K562 (cell line): ENCODE data around the gene HLA-DOB. TPM values are rescaled to one million over a fixed set of nuclear protein-coding genes. Genes with fewer than 3 reads are reported as not detected.

Experiments used
- ATAC-seq: fragments of 200-7000 bp; cut with Tn5 transposase; 3 replicates; pipeline ENCODE4 v1.9.1; 2020; ENCODE audit warnings: moderate library complexity
- BruUV-seq: library from RNA; stranded (reverse); fragments of 400-500 nt; replicated peaks from 2 replicates; lab custom pipeline; 2021; lab: Mats Ljungman, UMichigan
- CTCF ChIA-PET: fragments of 300-600 bp; formaldehyde crosslinking; extraction: SDS; loops from one replicate; lab custom pipeline; 2021; ENCODE audit warnings: low intra/inter-chr PET ratio; lab: Yijun Ruan, JAX
- POLR2A ChIA-PET: fragments of 300-600, 350-650 bp; sonication (Branson Sonifier 250); formaldehyde crosslinking; extraction: SDS; loops from one replicate; lab custom pipeline; 2021; ENCODE audit warnings: antibody characterized with exemption, inconsistent platforms; lab: Yijun Ruan, JAX
- DNase-seq, 4 experiments: peaks; one replicate each; pipeline versions ENCODE4 v3.0.0 to v3.0.0-alpha.2; 2011 to 2018; ENCODE audit warnings: low spot score in 3 of 4, mixed read lengths in 3 of 4; ENCODE audit errors: extremely low read depth in 1 of 4
- FAIRE-seq: peaks from 2 replicates; lab custom pipeline; 2011; peaks lifted over from hg19 to GRCh38; lab: Jason Lieb, UNC
- H2AFZ ChIP-seq: 2 replicates; pipeline ENCODE4 v1.6.0; 2011; ENCODE audit warnings: low read depth, low read length, control low read depth, inconsistent platforms
- H3K27ac ChIP-seq: fragments of 200-600 bp; 3 replicates; pipeline ENCODE4 v1.8.0; 2011; ENCODE audit warnings: low read depth, mild to moderate bottlenecking, control low read depth, inconsistent platforms, low read length, moderate library complexity, mixed read lengths; ENCODE audit errors: extremely low read depth
- H3K27me3 ChIP-seq, 2 experiments: fragments of 300-600 bp in 1 of 2; 2 replicates in 1 of 2; 3 replicates in 1 of 2; pipeline versions ENCODE4 v1.6.0 to v1.8.0; 2011; ENCODE audit warnings: inconsistent platforms in 2 of 2, low read length in 2 of 2, mild to moderate bottlenecking in 1 of 2, mixed read lengths in 1 of 2, moderate library complexity in 1 of 2; ENCODE audit not compliant: control insufficient read depth in 2 of 2, insufficient read depth in 2 of 2
- H3K36me3 ChIP-seq: fragments of 300-600 bp; 3 replicates; pipeline ENCODE4 v1.8.0; 2011; ENCODE audit warnings: mild to moderate bottlenecking, low read length, inconsistent platforms; ENCODE audit not compliant: control insufficient read depth, insufficient read depth
- H3K4me1 ChIP-seq, 2 experiments: fragments of 200-600 bp in 1 of 2; replicated peaks in 1 of 2; 2 replicates in 1 of 2; 3 replicates in 1 of 2; pipeline versions ENCODE4 v1.5.1 to v1.8.0; 2011; ENCODE audit warnings: inconsistent platforms in 2 of 2, low read length in 2 of 2, mild to moderate bottlenecking in 1 of 2, mixed read lengths in 1 of 2, moderate library complexity in 1 of 2; ENCODE audit not compliant: control insufficient read depth in 2 of 2, insufficient read depth in 2 of 2
- H3K4me2 ChIP-seq: 2 replicates; pipeline ENCODE4 v1.6.1; 2011; ENCODE audit warnings: low read length, control low read depth, inconsistent platforms, mixed read lengths; ENCODE audit not compliant: insufficient read depth
- H3K4me3 ChIP-seq: fragments of 200-600 bp; sonication (generic), shearing (Covaris generic); 2 replicates; pipeline ENCODE4 v1.5.1; 2016; ENCODE audit warnings: control low read depth, inconsistent platforms
- H3K79me2 ChIP-seq: fragments of 200-600 bp; 3 replicates; pipeline ENCODE4 v1.8.0; 2011; ENCODE audit warnings: low read length, inconsistent platforms; ENCODE audit not compliant: control insufficient read depth, insufficient read depth
- H3K9ac ChIP-seq, 2 experiments: 2 replicates each; pipeline versions ENCODE4 v1.6.0 to v1.6.1; 2011; ENCODE audit warnings: low read depth in 2 of 2, low read length in 2 of 2, control low read depth in 1 of 2, inconsistent platforms in 1 of 2, mild to moderate bottlenecking in 1 of 2, mixed read lengths in 1 of 2; ENCODE audit not compliant: insufficient read depth in 1 of 2
- H3K9me1 ChIP-seq: one replicate; pipeline ENCODE4 v1.6.0; 2011; ENCODE audit warnings: inconsistent platforms, mild to moderate bottlenecking, low read length, moderate library complexity; ENCODE audit not compliant: control insufficient read depth, insufficient read depth
- H3K9me3 ChIP-seq: replicated peaks from 2 replicates; pipeline ENCODE4 v1.5.1; 2011; ENCODE audit warnings: low read depth, low read length, inconsistent platforms; ENCODE audit not compliant: control insufficient read depth, insufficient read depth
- H4K20me1 ChIP-seq: replicated peaks from 2 replicates; pipeline ENCODE4 v1.6.1; 2011; ENCODE audit warnings: low read length, inconsistent platforms, mixed read lengths; ENCODE audit not compliant: control insufficient read depth, insufficient read depth
- LARP7 ChIP-seq: fragments of 450-650 bp; IDR thresholded peaks from 2 replicates; pipeline ENCODE4 v1.6.1; 2016
- MAFF ChIP-seq: IDR thresholded peaks from 2 replicates; pipeline ENCODE4 v1.6.1; 2012; ENCODE audit warnings: low read length, improper control_type of control experiment
- MCM3 ChIP-seq: fragments of 450-650 bp; IDR thresholded peaks from 2 replicates; pipeline ENCODE4 v1.6.1; 2016
- NEUROD1 ChIP-seq: fragments of 150-350 bp; IDR thresholded peaks from 2 replicates; pipeline ENCODE4 v1.6.1; 2014; ENCODE audit warnings: borderline replicate concordance, low read length, low read depth; ENCODE audit not compliant: partially characterized antibody
- NR1H2 ChIP-seq: sonication (generic); formaldehyde crosslinking; IDR thresholded peaks from 2 replicates; pipeline ENCODE4 v1.4.0; 2020; ENCODE audit warnings: mild to moderate bottlenecking, missing genetic modification reagents
- POLR2H ChIP-seq: IDR thresholded peaks from 2 replicates; pipeline ENCODE4 v1.6.1; 2016; ENCODE audit warnings: missing genetic modification characterization, low read depth, mild to moderate bottlenecking, control low read depth, missing compliant biosample characterization, moderate library complexity
- STAG1 ChIP-seq: sonication (generic); formaldehyde crosslinking; IDR thresholded peaks from 2 replicates; pipeline ENCODE4 v1.5.0; 2020; ENCODE audit warnings: missing genetic modification reagents, borderline replicate concordance
- TARDBP ChIP-seq: fragments of 450-650 bp; IDR thresholded peaks from 2 replicates; pipeline ENCODE4 v1.6.1; 2016
- TCF7 ChIP-seq: sonication (generic); IDR thresholded peaks from 2 replicates; pipeline ENCODE4 v1.6.1; 2016; ENCODE audit warnings: antibody characterized with exemption, borderline replicate concordance
- TOE1 ChIP-seq, 2 experiments: fragments of 450-650 bp in 1 of 2; sonication (generic) in 1 of 2; formaldehyde crosslinking in 1 of 2; IDR thresholded peaks; 2 replicates each; pipeline versions ENCODE4 v1.7.1 to v1.8.0; 2016 to 2022; ENCODE audit warnings: borderline replicate concordance in 2 of 2, mild to moderate bottlenecking in 2 of 2, antibody characterized with exemption in 1 of 2, inconsistent platforms in 1 of 2, low read depth in 1 of 2, missing genetic modification reagents in 1 of 2, moderate library complexity in 1 of 2
- ZBTB8A ChIP-seq: fragments of 450-650 bp; IDR thresholded peaks from 2 replicates; pipeline ENCODE4 v1.6.1; 2018; ENCODE audit warnings: mild to moderate bottlenecking, moderate library complexity; ENCODE audit not compliant: partially characterized antibody
- ZNF217 ChIP-seq: sonication (generic); formaldehyde crosslinking; IDR thresholded peaks from 2 replicates; pipeline ENCODE4 v1.8.0; 2022; ENCODE audit warnings: mild to moderate bottlenecking, missing genetic modification reagents
- ZNF274 ChIP-seq: IDR thresholded peaks from 2 replicates; pipeline ENCODE4 v1.6.1; 2011; ENCODE audit warnings: low read depth, mild to moderate bottlenecking, low read length, moderate library complexity, borderline replicate concordance
- WGBS: fragments of 100-300 bp; shearing (Covaris generic); methylation state at CpG from one replicate; pipeline ENCODE4 v1.1.6; 2016; ENCODE audit warnings: low coverage, mixed read lengths; ENCODE audit not compliant: insufficient coverage; ENCODE audit errors: missing lambda C conversion rate; 5-methylcytosine and 5-hydroxymethylcytosine counted together
- in situ Hi-C: fragments of 300-500 bp; cut with MboI; formaldehyde crosslinking; loops from 4 replicates; pipeline ENCODE4 v1.15.0; 2018; ENCODE audit warnings: inconsistent platforms, mixed read lengths
- intact Hi-C: fragments of 100-400 bp; cut with micrococcal nuclease; formaldehyde crosslinking; loops from 2 replicates; pipeline ENCODE4 v1.14.2; 2022
- polyA plus RNA-seq, 8 experiments: library from polyadenylated mRNA; depleted of rRNA in 4 of 8; stranded (reverse) in 5 of 8; unstranded in 3 of 8; fragments of >200 nt; fragmentation: Nextera tagmentation in 2 of 8; fragmentation: Illumina TruSeq in 1 of 8; extraction: Ambion mirVana in 2 of 8; extraction: Trizol in 1 of 8; gene quantifications; 2 replicates each; pipeline versions ENCODE4 v1.2.1 to v1.2.3, GENCODE V29; 2011 to 2014; ENCODE audit warnings: inconsistent platforms in 1 of 8, missing spikeins in 1 of 8
- total RNA-seq, 7 experiments: library from RNA; depleted of rRNA in 6 of 7; stranded (reverse); fragments of >200 nt in 6 of 7; fragmentation: Illumina TruSeq in 2 of 7; extraction: Trizol in 2 of 7; gene quantifications; 2 replicates each; pipeline versions ENCODE4 v1.2.1 to v1.2.3, GENCODE V29; 2011 to 2021; ENCODE audit warnings: low replicate concordance in 1 of 7
- TF ChIP-seq, protein P1 (sequence below): fragments of 250-450 bp; sonication (Bioruptor Pico); IDR thresholded peaks from 2 replicates; pipeline ENCODE4 v1.5.0; 2021; ENCODE audit warnings: mild to moderate bottlenecking, moderate library complexity
- TF ChIP-seq, protein P2 (sequence below): sonication (generic); formaldehyde crosslinking; IDR thresholded peaks from 2 replicates; pipeline ENCODE4 v1.9.0; 2022; ENCODE audit warnings: mild to moderate bottlenecking, missing genetic modification reagents
- TF ChIP-seq, protein P3 (sequence below): fragments of 450-650 bp; IDR thresholded peaks from 2 replicates; pipeline ENCODE4 v1.6.1; 2014; ENCODE audit warnings: low read depth, mild to moderate bottlenecking, moderate library complexity, borderline replicate concordance

The HLA-DOB gene
- total and polyA plus RNA-seq, 9 of the 15 experiments (the other 6 are each of a cell fraction or from before 2014, with no cell fraction given): 1.2 to 4.0 (median 2.5) TPM

DNA sequence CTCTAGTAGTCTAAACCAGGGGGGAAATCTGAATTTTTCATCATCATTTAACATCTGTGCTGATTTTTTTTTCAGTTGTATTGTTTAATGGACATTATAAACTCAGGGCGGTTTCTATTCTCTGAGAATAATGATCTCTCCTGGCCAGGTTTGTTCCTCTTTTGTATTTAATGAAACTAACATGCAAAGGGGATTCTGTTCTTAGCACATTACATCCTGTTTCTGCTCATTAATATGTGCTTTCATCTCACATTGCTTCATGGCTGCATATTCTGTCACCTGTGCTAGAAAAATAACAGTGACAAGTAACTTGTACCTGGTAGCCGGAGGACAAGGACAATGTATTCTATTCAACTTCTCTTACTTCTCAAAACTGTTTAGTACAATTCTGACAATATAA is 806 bp downstream of the HLA-DOB start:
- WGBS: 28% methylated on average over 2 of the region's 2 CpGs
- Histone ChIP-seq H3K27ac (no peak overlapping the region), H3K4me3 (no peak overlapping the region)

More for the DNA sequence above, 806 bp downstream of the HLA-DOB start:
- POLR2A ChIA-PET: interaction anchor here (1.9 kb wide), 1 partner anchor 17 kb away, joined by 5 read pairs; no protein-coding TSS in a partner anchor
- CTCF ChIA-PET: no interaction called here
- no peaks in the 10 kb centered on the region for H3K36me3 ChIP-seq
- no peak for DNase-seq
- H3K4me1 ChIP-seq: no peaks in the 10 kb centered on the region; a peak in 1 of 5 replicates
- intact Hi-C loops: no loop called here
- H3K9ac ChIP-seq: no peak overlapping the region
- TF ChIP-seq TARDBP: no peak
- no peak for TF ChIP-seq LARP7
- TF ChIP-seq, protein P1, sequence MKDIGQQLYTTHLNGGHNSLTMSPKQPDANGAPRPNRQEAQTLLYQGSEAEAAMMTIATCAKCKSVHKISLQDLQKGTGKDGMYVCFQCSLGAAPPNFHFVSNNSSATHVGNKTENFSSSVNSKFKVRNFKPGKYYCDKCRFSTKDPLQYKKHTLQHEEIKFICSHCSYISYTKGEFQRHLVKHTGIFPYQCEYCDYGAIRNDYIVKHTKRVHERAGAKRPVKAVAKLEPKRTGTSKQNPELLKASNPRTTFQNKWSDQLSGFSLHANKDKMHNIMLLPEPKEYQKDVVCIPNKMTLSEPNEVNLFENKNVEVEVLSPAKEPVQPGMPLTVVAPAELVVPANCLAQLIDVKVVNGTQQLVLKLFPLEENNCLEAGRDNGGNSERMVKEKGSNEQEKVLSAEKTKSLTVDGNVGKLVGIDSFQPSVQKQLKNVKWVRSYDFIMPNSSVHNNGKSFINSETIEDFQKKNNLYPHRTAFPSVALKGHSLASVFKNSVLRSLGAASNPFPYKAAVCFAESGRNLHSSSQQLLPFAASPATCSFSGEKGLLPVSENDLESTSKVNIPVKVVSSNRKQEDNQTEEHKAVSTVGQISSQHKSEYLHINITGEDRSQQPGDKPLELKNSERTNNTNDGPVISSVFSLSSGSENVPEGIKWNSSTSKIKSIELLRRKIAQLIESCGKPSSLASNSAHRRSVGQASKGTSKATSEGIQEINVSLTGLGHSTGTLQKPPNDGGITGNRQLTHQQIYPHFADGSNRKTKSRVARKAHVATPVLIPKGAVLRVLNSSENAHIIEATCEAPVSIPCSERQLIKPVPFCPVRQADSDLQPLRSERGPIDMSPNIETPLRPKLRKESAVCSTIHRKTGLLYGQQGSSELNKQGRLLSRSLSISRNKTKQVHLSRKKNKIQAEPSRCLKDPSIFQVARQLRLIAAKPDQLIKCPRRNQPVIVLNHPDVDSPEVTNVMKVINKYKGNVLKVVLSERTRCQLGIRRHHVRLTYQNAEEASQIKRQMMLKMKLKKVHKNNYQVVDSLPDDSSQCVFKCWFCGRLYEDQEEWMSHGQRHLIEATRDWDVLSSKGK (CRISPR knock-in tag): no peak
- no peak for TF ChIP-seq POLR2H (tag)
- TF ChIP-seq ZNF217 (CRISPR knock-in tag): no peak
- no peak for TF ChIP-seq ZBTB8A
- no peak for TF ChIP-seq STAG1 (CRISPR knock-in tag)
- TF ChIP-seq, protein P2, sequence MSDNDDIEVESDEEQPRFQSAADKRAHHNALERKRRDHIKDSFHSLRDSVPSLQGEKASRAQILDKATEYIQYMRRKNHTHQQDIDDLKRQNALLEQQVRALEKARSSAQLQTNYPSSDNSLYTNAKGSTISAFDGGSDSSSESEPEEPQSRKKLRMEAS (CRISPR knock-in tag): no peak
- TF ChIP-seq MCM3: no peak
- no peak for TF ChIP-seq NR1H2 (CRISPR knock-in tag)
- TF ChIP-seq TCF7: no peak
- no peak for TF ChIP-seq TOE1 (IDR thresholded peaks at IDR 0.05; ENCODE audit: borderline replicate concordance)
- no peak for TF ChIP-seq TOE1 (CRISPR knock-in tag; IDR thresholded peaks at IDR 0.05; ENCODE audit: borderline replicate concordance, low read depth)
- no peak for TF ChIP-seq NEUROD1
- TF ChIP-seq, protein P3, sequence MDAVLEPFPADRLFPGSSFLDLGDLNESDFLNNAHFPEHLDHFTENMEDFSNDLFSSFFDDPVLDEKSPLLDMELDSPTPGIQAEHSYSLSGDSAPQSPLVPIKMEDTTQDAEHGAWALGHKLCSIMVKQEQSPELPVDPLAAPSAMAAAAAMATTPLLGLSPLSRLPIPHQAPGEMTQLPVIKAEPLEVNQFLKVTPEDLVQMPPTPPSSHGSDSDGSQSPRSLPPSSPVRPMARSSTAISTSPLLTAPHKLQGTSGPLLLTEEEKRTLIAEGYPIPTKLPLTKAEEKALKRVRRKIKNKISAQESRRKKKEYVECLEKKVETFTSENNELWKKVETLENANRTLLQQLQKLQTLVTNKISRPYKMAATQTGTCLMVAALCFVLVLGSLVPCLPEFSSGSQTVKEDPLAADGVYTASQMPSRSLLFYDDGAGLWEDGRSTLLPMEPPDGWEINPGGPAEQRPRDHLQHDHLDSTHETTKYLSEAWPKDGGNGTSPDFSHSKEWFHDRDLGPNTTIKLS: no peak
- TF ChIP-seq ZNF274: no peak
- TF ChIP-seq MAFF: no peak
- BruUV-seq: no TSS peak
- H3K9me1 ChIP-seq: peaks cover 3% of the 10 kb centered on the region
- peaks cover 6 to 18% of the 10 kb centered on the region in 2 experiments; a peak in 4 of 5 replicates for H3K27me3 ChIP-seq
- no peak for FAIRE-seq
- in situ Hi-C loops: no loop called here
- H4K20me1 ChIP-seq: no peaks in the 10 kb centered on the region
- no peaks in the 10 kb centered on the region for H3K79me2 ChIP-seq
- H2AFZ ChIP-seq: no peak overlapping the region
- H3K9me3 ChIP-seq: no peaks in the 10 kb centered on the region
- H3K4me2 ChIP-seq: no peak overlapping the region
- no peak for ATAC-seq
